ENCODE data around the gene PODXL2.
A peak's percentile ranks its signal among the peaks of the same experiment; 100 is the strongest.

Gene PODXL2, protein sequence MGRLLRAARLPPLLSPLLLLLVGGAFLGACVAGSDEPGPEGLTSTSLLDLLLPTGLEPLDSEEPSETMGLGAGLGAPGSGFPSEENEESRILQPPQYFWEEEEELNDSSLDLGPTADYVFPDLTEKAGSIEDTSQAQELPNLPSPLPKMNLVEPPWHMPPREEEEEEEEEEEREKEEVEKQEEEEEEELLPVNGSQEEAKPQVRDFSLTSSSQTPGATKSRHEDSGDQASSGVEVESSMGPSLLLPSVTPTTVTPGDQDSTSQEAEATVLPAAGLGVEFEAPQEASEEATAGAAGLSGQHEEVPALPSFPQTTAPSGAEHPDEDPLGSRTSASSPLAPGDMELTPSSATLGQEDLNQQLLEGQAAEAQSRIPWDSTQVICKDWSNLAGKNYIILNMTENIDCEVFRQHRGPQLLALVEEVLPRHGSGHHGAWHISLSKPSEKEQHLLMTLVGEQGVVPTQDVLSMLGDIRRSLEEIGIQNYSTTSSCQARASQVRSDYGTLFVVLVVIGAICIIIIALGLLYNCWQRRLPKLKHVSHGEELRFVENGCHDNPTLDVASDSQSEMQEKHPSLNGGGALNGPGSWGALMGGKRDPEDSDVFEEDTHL

GRCh38 chr3:127628788-127629466 is at the start of gene PODXL2:
Gene PODXL2, plus strand, starts transcription at chr3:127629185. Its CDS starts 35 bp downstream, at chr3:127629220.
- no peak for DNase-seq (ENCODE audit: extremely low read depth in 1 of 2, low read depth in 1 of 2)

DNA sequence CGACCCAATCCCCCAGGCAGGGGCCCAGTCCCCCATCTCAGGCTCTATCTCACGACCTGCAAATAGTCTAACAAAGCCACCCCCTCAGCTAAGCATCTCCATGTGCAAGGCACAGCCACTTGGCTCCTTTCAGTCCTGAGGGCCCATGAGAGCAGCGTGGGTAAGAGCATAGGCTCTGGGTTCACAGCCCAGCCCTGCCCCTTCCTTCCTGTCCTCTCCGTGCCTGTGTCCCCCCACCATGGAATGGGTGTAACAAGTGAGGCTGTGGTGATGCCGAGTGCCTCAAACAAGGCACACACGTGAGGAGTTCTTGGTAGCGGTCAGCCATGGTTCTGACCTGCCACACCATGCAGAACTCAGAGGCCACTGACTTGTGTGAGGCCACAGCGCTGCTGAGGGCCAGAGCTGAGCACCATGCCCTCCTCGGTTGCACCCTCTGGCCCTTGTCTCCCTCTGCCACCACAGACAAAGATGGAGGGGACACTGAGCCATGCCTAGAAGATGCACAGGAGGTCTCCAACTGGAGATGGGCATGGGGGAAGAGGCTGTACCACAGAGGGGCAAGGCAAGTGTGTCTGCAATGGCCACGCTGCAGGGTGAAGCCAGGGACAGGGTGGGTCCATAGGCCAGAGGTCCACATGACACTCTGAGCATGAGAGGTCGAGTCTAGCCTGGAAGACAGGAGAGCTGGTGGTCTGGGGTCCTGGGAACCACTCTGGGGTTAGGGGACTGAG is 48.5 kb upstream of the PODXL2 start:
- no peak for DNase-seq (ENCODE audit: extremely low read depth in 1 of 2, low read depth in 1 of 2)

DNA sequence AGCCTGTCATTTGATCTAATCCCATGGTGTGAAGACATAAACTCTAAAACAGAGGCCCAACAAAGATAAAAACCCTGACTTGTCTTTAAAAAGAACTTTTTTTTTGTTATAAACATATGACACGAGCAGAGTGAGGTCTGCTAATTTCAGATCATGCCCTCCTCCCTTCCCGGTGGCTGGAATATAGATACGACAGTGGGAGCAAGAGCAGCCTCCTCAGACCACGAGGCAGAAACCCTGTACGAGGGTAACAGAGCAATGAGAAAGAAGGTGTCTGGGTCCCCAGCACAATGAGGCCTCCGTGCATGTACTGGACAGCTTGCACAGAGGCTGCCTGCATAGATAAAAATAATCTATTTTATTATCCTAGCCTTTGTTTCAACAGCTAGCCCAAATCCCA is 44.3 kb upstream of the PODXL2 start:
- DNase-seq (ENCODE audit: extremely low read depth in 1 of 2, low read depth in 1 of 2), result no peak

DNA sequence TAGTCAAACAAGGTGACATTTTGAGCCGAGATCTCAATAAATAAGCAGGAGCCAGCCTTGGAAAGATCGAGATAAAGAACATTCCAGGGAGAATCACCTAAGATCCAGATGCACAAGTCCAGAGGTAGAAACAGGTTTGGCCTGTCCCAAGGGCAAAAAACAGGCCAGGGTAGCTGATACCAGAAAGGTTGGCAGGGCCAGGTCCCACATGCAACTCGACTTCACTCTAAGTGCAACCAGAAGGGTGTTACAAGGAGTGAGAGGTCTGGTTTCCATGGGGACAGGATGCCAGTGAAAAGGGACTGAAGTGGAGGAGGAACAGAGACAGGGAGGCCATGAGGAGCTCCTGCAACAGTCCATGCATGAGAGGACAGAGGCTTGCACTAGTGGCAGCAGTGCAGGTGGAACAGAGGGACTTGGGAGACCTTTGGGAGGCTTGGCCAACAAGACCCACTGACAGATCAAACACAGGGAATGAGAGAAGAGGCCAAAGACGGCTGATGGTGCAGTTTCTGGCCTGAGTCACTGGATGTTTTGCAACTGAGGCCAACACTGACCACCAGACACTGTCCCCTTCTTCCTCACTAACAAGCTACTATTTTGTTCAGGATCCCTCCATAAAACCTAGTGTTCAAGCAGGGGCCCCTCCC is 43.7 kb upstream of the PODXL2 start:
- DNase-seq (ENCODE audit: extremely low read depth in 1 of 2, low read depth in 1 of 2), result no peak

GRCh38 chr3:127585813-127586413 is 43.1 kb upstream of the PODXL2 start:
- no peak for DNase-seq (ENCODE audit: extremely low read depth in 1 of 2, low read depth in 1 of 2)

GRCh38 chr3:127587876-127588275 is 41.1 kb upstream of the PODXL2 start:
- DNase-seq (ENCODE audit: extremely low read depth in 1 of 2, low read depth in 1 of 2), result no peak

- no peak for DNase-seq (ENCODE audit: extremely low read depth in 1 of 2, low read depth in 1 of 2)
Observed at GRCh38 chr3:127588806-127589577, 40.0 kb upstream of the PODXL2 start.

DNA sequence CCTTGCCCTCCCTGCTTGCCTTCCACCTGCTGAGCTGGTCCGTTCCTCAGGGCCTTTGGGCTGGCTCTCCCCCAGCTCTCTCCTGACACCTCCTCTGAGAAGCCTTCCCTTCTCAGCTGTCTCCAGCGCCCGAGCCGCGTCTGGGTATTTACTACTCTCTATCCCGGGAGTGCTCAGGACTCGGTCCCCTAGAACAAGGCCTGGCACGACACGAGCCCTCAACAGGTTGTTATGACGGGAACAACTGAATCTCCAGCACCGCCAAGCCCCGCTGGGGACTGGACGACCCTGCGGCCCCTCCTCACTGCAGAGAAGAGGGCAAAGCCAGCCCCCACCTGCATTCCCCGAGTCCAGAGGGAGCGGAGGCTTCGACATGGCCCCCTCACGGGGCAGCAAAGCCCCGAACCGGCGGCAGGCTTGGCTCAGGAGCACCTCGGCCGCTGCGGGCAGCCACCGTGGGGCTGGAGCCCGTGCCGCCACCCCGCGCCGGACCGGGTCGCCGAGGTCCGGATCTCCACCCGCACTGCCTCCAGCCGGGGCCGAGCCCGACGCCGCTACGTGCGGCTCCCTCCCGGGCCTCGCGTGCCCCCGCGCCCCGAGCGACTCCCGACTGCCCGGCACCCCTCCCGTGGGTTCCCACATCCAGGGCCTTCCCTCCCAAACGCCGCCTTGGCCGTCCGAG is 39.2 kb upstream of the PODXL2 start:
- no peak for DNase-seq (ENCODE audit: extremely low read depth in 1 of 2, low read depth in 1 of 2)

DNA sequence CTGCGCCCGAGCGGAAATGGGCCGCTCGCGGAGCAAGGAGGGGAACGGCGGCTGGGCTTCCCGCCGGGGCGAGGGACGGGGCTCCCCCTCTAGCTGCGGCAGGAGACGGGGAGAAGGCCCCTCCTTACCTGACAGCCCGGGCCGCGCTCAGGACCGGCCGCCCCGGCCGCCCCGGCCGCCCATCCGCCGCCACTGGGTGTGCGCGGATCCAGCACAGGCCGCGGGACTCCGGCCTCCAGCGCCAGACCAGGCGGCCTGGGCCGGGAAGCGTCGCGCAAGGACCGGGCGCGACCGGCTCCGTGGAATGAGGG is 38.7 kb upstream of the PODXL2 start:
- no peak for DNase-seq (ENCODE audit: extremely low read depth in 1 of 2, low read depth in 1 of 2)

DNA sequence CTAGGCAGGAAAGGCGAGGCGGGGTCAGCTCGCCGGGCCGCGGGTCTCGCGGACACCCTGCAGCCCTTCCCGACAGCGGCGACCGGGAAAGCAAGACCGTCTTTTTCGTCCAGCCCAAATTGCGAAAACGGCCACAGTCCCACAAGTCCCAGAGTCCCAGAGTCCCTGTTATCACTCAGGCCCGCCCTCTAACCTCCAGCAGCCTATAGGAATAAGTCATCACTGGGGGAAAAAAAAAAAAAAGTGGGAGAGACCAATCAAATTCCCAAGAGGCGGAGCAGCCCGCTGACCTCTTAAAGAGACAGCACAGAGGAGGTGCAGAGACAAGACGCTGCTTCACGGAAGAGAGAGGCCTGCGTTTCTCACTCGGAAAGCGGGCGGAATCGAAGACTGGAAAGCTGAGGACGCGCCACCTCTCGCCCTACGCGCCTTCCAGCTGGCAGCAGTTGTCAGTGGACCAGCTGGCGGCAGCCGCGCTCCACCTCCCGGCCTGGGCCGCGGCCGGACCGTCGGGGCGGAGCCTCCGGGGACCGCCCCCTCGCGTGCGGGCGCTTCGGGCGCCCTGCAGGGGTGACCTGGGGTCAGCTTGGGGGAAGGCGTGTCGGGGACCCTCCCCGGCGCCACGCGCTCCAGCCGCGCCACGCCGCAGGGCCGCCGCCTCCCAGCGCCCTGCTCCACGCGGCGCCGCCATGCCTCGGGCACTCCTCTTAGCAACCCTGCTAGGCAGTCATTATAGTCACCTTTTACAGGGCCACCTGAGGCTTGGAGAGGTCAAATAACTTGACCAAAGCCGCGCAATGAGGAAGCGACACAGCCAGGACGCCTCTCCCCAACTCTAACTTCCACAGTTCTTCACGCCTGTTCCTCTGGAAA is 38.2 kb upstream of the PODXL2 start, which contains the start of gene TPRA1:
Gene TPRA1, minus strand, starts transcription at position 141 of the 873 bp plus-strand sequence. CDS start 10,587 bp downstream, outside the sequence.
- peak; percentile 54 to 61 for DNase-seq (ENCODE audit: extremely low read depth in 1 of 2, low read depth in 1 of 2)

- DNase-seq (ENCODE audit: extremely low read depth in 1 of 2, low read depth in 1 of 2), result no peak
Observed at GRCh38 chr3:127593178-127593577, 35.8 kb upstream of the PODXL2 start.

GRCh38 chr3:127595303-127595702 is 33.7 kb upstream of the PODXL2 start:
- DNase-seq (ENCODE audit: extremely low read depth in 1 of 2, low read depth in 1 of 2), result no peak

DNA sequence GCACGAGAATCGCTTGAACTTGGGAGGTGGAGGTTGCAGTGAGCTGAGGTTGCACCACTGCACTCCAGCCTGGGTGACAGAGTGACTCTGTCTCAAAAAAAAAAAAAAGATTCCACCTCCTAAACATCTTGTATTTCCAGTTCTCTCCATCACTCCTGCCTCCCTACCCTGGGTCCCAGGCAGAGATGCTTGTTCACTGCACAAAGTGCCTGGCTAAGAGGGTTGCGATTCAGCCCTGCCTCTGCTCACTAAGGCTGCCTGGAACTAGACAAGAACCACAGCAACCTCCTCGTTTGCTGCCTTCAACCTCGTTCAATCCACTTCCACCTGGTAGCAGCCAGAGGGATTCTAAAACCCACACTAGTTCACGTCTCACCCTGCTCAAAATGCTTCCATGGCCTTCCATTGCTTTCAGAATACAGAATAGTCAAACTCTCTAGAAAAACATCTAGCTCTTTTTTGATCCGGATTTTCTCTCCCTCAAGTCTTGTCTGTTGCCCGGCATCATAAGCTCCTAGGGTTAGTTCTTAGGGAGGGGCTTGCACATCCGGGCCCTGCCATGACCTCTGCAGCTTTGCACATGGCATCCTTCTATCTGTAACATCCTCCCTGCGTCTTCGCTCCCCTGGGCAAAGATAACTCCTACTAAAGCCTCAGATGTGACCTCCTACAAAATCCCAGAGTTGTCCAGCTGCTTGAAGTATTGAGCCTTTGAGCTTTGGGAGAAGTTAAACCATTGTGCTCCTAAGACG is 31.8 kb upstream of the PODXL2 start:
- DNase-seq (ENCODE audit: extremely low read depth in 1 of 2, low read depth in 1 of 2), result no peak

DNA sequence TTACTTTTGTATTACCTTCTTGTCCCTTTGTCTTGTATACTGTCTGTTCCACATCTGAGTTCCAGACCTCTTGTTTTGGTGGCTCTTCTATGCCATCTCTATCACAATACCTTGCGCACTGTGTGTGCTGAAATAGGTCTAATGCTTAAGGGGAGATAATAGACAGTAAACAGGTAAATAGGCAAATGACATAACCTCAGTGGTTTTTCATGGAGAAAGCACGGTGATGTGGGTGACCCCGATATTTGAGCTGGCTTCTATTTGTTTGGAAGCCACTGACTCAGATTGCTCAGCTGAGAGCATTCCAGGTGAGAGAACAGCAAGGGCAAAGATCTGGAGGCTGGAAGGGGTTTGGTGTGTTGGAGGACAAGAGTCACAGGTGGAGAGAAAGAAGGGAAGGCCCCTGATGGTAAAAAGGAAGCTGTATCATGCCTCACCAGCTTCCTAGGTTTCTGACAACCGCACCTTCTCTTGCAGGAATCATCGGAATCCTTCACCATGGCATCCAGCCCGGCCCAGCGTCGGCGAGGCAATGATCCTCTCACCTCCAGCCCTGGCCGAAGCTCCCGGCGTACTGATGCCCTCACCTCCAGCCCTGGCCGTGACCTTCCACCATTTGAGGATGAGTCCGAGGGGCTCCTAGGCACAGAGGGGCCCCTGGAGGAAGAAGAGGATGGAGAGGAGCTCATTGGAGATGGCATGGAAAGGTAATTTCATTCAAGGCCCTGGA is 30.0 kb upstream of the PODXL2 start:
- no peak for DNase-seq (ENCODE audit: extremely low read depth in 1 of 2, low read depth in 1 of 2)

DNA sequence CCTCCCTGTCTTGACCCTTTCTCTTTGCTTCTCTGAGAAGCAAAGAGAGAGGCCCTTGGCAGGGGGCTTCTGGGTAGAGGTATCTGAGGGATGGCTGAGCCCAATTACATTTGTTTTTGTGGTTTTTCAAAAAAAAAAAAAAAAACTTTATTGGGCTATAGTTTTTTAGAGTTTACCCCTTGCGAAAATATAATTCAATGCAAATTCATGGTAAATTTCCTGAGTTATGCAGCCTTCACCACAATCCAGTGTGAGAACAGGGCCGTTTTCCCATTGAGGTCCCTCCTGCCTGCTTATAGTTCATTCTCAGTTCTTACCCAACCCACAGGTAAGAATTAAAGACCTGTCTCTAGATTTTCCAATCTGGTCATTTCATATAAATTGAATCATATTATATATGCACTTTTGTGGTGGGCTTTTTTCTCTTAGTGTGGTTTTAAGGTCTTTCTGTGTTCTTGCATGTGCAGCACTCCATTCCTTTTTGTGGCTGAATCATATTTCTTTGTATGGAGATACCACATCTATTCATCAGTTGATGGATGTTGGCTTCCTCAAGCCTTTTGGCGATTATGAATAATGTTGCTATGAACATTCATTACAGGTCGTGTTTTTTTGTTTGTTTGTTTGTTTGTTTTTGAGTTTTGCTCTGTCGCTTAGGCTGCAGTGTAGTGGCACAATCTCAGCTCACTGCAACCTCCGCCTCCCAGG is 28.1 kb upstream of the PODXL2 start:
- no peak for DNase-seq (ENCODE audit: extremely low read depth in 1 of 2, low read depth in 1 of 2)

DNA sequence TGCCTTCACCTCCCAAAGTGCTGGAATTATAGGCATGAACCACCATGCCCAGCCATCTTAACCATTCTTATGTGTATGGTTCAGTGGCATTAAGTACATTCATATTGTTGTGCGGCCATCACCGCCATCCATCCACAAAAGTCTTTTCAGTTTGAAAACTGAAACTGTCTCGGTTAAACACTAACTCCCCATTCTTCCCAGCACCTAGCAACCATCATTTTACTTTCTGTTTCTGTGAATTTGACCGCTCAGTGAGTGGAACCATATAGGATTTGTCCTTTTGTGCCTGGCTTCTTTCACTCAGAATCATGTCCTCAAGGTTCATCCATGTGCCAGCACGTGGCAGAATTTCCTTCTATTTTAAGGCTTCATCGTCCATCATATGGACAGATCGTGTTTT is 24.9 kb upstream of the PODXL2 start:
- DNase-seq (ENCODE audit: extremely low read depth in 1 of 2, low read depth in 1 of 2), result no peak
